NOMO-1 treated with dmso at 0.1 percent for 144 hours (cell line): ENCODE results near the gene CCDC77.

Experiments
- DNase-seq: peaks from one replicate; lab custom pipeline; 2025; ENCODE audit not compliant: unreplicated experiment; lab: John Stamatoyannopoulos, UW

The CCDC77 gene

DNA sequence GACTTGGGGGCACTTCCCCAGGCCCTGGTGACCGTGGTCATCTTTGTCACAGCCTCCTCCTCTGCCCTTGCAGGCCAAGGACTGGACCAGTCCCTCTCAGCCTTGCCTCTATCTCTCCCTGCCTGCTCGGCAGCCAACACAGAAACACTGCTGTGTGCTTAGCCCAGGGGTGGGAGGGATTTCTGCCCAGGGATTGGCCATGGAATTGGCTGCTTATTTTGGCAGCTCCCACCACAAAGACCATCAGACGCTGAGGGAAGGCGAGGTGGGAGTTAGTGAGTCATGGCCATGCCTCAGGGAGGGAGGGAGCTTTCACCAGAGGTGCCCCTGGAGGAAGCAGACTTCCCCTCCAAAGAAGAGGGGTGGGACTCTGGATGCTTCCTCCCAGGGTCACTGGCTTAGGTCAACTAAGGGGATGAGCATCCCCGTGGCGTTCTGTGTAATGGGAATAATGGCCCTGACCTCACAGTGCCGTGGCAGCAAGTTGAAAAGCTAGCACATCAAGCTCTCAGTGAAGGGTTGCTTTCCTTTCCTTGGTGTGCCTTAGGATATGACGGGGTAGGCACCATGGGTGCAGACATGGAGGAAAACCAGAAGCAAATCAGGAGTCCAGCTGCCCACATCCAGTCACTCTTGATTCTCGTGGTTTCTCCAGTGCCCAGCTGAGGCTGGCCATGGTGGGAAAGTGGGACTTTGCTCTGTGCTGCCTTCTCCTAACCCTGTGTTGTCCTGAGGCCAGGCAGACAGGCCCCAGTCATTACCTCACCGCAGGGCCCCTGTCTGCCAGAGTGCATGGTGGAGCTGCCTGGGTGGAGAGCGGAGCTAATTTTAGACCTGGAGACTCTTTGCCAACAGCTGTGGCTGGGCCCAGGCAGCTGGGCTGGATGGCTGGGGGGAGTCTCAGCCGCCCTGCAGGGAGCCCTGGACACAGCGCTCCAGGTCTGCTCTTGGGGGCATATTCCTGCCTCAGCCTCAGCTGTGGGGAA, 79.7 kb downstream of the CCDC77 start:
- no peak for DNase-seq

DNA sequence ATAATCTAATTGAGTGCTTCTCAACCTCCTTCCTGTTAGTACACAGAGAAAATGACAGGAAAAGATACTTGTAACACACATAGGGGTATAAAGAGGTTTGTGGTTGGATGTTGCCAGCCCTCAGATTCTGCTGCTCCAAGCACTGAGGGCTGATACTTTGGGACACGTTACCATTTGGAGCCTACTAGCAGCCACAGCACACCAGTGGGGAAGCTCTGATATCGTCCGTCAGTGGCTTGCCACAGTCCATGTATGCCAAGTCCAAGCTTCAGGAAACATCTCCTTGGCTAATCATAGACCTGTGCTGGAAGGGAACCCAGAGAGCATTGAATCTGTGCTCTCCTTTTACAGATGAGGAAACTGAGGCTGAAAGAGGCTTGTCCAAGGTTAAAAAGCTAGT, 80.6 kb downstream of the CCDC77 start:
- DNase-seq, result no peak

DNA sequence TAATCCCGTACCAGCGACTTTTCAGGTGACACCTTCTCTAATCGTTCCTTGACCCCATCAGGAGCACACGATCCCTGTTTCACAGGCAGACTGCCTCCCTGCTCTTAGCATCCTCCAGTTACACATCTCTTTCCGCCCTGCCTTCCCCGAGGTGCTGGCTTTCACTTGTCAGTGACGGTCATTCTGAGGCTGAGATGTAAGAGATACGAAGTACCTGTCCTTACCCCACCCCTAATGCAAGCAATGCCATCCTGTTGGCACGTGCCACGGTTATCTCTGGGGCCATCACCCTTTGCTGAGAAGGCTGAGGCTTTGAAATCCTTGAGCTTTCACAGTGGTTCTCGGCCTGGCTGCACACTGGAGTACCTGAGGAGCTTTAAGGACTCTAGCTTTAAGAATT, 82.7 kb downstream of the CCDC77 start:
- no peak for DNase-seq

- DNase-seq, result no peak
Measured at GRCh38 chr12:490260-490659, 88.8 kb downstream of the CCDC77 start.
